Prostate gland (tissue), 2 donors: ENCODE measurements around the gene PSD2.

Experiments used
- CTCF ChIP-seq, 4 experiments: fragments of 200-600 bp in 2 of 4; fragments of 450-650 bp in 2 of 4; sonication (generic) in 2 of 4; IDR thresholded peaks; 1 replicate in 3 of 4; 2 replicates in 1 of 4; pipeline ENCODE4 v1.5.1; 2016 to 2019; ENCODE audit warnings: antibody characterized with exemption in 4 of 4, mild to moderate bottlenecking in 2 of 4, moderate library complexity in 2 of 4
- POLR2A ChIP-seq: fragments of 450-650 bp; IDR thresholded peaks from one replicate; pipeline ENCODE4 v1.6.1; 2016; ENCODE audit warnings: antibody characterized with exemption, mild to moderate bottlenecking
- POLR2AphosphoS5 ChIP-seq: sonication (generic); formaldehyde crosslinking; IDR thresholded peaks from one replicate; pipeline ENCODE4 v1.6.1; 2017; ENCODE audit warnings: antibody characterized with exemption

GRCh38 chr5:139807647-139808030 lies 12.0 kb downstream of the PSD2 start:
- TF ChIP-seq POLR2AphosphoS5 (no peak), CTCF (IDR thresholded peaks at IDR 0.05) (no peak), POLR2A (no peak)
